SK-N-SH treated with all-trans-retinoic acid at 6 μM for 48 hours (cell line): ENCODE data around the gene ZNF691.

Experiments
- OSR1 ChIP-seq: fragments of 250-450 bp; sonication (Bioruptor Pico); IDR thresholded peaks from 2 replicates; pipeline ENCODE4 v1.8.0; 2022; ENCODE audit warnings: moderate library complexity, mild to moderate bottlenecking, inconsistent platforms
- TOX ChIP-seq: fragments of 250-450 bp; sonication (Bioruptor Pico); IDR thresholded peaks from 2 replicates; pipeline ENCODE4 v1.8.0; 2021; ENCODE audit warnings: mild to moderate bottlenecking, moderate library complexity, borderline replicate concordance
- ZFP3 ChIP-seq: fragments of 250-450 bp; sonication (Bioruptor Pico); IDR thresholded peaks from 2 replicates; pipeline ENCODE4 v1.5.0; 2020; ENCODE audit warnings: mild to moderate bottlenecking, moderate library complexity
- ZNF70 ChIP-seq: fragments of 450-650 bp; formaldehyde crosslinking; IDR thresholded peaks from 2 replicates; pipeline ENCODE4 v1.5.0; 2020; ENCODE audit warnings: mild to moderate bottlenecking, moderate library complexity
- TF ChIP-seq, protein P1 (sequence below): fragments of 250-450 bp; sonication (Bioruptor Pico); IDR thresholded peaks from 2 replicates; pipeline ENCODE4 v1.8.0; 2020; ENCODE audit warnings: mild to moderate bottlenecking, moderate library complexity, borderline replicate concordance
- TF ChIP-seq, protein P2 (sequence below): fragments of 250-450 bp; sonication (Bioruptor Pico); IDR thresholded peaks from 2 replicates; pipeline ENCODE4 v1.5.0; 2020; ENCODE audit warnings: mild to moderate bottlenecking, moderate library complexity
- TF ChIP-seq, protein P3 (sequence below): fragments of 250-450 bp; sonication (Bioruptor Pico); IDR thresholded peaks from 2 replicates; pipeline ENCODE4 v1.5.1; 2020; ENCODE audit warnings: low read depth, mild to moderate bottlenecking, moderate library complexity
- TF ChIP-seq, protein P4 (sequence below): fragments of 250-450 bp; sonication (Bioruptor Pico); IDR thresholded peaks from 2 replicates; pipeline ENCODE4 v1.5.1; 2021; ENCODE audit warnings: mild to moderate bottlenecking, moderate library complexity
- TF ChIP-seq, protein P5 (sequence below): fragments of 250-450 bp; sonication (Bioruptor Pico); IDR thresholded peaks from 2 replicates; pipeline ENCODE4 v1.8.0; 2021; ENCODE audit warnings: low read depth, mild to moderate bottlenecking, moderate library complexity, borderline replicate concordance

DNA sequence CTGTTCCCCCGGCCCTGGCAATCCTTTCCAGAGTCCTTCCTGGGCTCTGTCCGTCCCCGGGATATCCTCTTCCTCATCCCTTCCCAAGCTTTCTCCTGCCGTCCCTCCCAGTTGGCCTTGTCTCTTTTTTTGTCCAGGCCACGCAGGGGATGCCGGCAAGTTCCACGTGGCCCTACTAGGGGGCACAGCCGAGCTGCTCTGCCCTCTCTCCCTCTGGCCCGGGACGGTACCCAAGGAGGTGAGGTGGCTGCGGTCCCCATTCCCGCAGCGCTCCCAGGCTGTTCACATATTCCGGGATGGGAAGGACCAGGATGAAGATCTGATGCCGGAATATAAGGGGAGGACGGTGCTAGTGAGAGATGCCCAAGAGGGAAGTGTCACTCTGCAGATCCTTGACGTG lies 15.8 kb upstream of the ZNF691 start:
- TF ChIP-seq, protein P1, sequence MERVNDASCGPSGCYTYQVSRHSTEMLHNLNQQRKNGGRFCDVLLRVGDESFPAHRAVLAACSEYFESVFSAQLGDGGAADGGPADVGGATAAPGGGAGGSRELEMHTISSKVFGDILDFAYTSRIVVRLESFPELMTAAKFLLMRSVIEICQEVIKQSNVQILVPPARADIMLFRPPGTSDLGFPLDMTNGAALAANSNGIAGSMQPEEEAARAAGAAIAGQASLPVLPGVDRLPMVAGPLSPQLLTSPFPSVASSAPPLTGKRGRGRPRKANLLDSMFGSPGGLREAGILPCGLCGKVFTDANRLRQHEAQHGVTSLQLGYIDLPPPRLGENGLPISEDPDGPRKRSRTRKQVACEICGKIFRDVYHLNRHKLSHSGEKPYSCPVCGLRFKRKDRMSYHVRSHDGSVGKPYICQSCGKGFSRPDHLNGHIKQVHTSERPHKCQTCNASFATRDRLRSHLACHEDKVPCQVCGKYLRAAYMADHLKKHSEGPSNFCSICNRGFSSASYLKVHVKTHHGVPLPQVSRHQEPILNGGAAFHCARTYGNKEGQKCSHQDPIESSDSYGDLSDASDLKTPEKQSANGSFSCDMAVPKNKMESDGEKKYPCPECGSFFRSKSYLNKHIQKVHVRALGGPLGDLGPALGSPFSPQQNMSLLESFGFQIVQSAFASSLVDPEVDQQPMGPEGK = no peak
- TF ChIP-seq, protein P2, sequence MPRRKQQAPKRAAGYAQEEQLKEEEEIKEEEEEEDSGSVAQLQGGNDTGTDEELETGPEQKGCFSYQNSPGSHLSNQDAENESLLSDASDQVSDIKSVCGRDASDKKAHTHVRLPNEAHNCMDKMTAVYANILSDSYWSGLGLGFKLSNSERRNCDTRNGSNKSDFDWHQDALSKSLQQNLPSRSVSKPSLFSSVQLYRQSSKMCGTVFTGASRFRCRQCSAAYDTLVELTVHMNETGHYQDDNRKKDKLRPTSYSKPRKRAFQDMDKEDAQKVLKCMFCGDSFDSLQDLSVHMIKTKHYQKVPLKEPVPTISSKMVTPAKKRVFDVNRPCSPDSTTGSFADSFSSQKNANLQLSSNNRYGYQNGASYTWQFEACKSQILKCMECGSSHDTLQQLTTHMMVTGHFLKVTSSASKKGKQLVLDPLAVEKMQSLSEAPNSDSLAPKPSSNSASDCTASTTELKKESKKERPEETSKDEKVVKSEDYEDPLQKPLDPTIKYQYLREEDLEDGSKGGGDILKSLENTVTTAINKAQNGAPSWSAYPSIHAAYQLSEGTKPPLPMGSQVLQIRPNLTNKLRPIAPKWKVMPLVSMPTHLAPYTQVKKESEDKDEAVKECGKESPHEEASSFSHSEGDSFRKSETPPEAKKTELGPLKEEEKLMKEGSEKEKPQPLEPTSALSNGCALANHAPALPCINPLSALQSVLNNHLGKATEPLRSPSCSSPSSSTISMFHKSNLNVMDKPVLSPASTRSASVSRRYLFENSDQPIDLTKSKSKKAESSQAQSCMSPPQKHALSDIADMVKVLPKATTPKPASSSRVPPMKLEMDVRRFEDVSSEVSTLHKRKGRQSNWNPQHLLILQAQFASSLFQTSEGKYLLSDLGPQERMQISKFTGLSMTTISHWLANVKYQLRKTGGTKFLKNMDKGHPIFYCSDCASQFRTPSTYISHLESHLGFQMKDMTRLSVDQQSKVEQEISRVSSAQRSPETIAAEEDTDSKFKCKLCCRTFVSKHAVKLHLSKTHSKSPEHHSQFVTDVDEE (CRISPR knock-in tag) = no peak
- TF ChIP-seq ZNF70 (no peak), OSR1 (no peak), TOX (no peak), ZFP3 (no peak)
- TF ChIP-seq, protein P3, sequence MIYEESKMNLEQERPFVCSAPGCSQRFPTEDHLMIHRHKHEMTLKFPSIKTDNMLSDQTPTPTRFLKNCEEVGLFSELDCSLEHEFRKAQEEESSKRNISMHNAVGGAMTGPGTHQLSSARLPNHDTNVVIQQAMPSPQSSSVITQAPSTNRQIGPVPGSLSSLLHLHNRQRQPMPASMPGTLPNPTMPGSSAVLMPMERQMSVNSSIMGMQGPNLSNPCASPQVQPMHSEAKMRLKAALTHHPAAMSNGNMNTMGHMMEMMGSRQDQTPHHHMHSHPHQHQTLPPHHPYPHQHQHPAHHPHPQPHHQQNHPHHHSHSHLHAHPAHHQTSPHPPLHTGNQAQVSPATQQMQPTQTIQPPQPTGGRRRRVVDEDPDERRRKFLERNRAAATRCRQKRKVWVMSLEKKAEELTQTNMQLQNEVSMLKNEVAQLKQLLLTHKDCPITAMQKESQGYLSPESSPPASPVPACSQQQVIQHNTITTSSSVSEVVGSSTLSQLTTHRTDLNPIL (CRISPR knock-in tag) = no peak
- TF ChIP-seq, protein P4, sequence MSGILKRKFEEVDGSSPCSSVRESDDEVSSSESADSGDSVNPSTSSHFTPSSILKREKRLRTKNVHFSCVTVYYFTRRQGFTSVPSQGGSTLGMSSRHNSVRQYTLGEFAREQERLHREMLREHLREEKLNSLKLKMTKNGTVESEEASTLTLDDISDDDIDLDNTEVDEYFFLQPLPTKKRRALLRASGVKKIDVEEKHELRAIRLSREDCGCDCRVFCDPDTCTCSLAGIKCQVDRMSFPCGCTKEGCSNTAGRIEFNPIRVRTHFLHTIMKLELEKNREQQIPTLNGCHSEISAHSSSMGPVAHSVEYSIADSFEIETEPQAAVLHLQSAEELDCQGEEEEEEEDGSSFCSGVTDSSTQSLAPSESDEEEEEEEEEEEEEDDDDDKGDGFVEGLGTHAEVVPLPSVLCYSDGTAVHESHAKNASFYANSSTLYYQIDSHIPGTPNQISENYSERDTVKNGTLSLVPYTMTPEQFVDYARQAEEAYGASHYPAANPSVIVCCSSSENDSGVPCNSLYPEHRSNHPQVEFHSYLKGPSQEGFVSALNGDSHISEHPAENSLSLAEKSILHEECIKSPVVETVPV = no peak
- TF ChIP-seq, protein P5, sequence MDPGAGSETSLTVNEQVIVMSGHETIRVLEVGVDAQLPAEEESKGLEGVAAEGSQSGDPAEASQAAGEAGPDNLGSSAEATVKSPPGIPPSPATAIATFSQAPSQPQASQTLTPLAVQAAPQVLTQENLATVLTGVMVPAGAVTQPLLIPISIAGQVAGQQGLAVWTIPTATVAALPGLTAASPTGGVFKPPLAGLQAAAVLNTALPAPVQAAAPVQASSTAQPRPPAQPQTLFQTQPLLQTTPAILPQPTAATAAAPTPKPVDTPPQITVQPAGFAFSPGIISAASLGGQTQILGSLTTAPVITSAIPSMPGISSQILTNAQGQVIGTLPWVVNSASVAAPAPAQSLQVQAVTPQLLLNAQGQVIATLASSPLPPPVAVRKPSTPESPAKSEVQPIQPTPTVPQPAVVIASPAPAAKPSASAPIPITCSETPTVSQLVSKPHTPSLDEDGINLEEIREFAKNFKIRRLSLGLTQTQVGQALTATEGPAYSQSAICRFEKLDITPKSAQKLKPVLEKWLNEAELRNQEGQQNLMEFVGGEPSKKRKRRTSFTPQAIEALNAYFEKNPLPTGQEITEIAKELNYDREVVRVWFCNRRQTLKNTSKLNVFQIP (CRISPR knock-in tag) = no peak
